ENCODE measurements around the gene ABHD12. TPM values are rescaled to one million over a fixed set of nuclear protein-coding genes. Genes with fewer than 3 reads are reported as not detected.
A peak's percentile ranks its signal among the peaks of the same experiment; 100 is the strongest.

The ABHD12 gene
- total and polyA plus RNA-seq, 8 donors: 39.7 to 57.8 (median 47.4) TPM

- ATAC-seq: no peak
- Histone ChIP-seq H3K4me1 (peaks cover 0 to 20% of the 10 kb centered on the region in 2 donors), H3K27me3 (no peaks in the 10 kb centered on the region), H3K9me3 (no peaks in the 10 kb centered on the region), H3K4me3 (peak overlapping the region; percentile 65 to 86), H3K36me3 (peaks cover 0 to 3% of the 10 kb centered on the region in 2 donors), H3K27ac (peak overlapping the region; percentile 74 to 83)
- DNase-seq: peak in 2 of 4 donors; percentile 18 to 41
- TF ChIP-seq, protein P1, sequence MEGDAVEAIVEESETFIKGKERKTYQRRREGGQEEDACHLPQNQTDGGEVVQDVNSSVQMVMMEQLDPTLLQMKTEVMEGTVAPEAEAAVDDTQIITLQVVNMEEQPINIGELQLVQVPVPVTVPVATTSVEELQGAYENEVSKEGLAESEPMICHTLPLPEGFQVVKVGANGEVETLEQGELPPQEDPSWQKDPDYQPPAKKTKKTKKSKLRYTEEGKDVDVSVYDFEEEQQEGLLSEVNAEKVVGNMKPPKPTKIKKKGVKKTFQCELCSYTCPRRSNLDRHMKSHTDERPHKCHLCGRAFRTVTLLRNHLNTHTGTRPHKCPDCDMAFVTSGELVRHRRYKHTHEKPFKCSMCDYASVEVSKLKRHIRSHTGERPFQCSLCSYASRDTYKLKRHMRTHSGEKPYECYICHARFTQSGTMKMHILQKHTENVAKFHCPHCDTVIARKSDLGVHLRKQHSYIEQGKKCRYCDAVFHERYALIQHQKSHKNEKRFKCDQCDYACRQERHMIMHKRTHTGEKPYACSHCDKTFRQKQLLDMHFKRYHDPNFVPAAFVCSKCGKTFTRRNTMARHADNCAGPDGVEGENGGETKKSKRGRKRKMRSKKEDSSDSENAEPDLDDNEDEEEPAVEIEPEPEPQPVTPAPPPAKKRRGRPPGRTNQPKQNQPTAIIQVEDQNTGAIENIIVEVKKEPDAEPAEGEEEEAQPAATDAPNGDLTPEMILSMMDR (IDR thresholded peaks at IDR 0.05): no peak
- intact Hi-C loops (cut with DNase I): no loop called here
Observed at GRCh38 chr20:25389401-25389857, 1.2 kb downstream of the ABHD12 start.

DNA sequence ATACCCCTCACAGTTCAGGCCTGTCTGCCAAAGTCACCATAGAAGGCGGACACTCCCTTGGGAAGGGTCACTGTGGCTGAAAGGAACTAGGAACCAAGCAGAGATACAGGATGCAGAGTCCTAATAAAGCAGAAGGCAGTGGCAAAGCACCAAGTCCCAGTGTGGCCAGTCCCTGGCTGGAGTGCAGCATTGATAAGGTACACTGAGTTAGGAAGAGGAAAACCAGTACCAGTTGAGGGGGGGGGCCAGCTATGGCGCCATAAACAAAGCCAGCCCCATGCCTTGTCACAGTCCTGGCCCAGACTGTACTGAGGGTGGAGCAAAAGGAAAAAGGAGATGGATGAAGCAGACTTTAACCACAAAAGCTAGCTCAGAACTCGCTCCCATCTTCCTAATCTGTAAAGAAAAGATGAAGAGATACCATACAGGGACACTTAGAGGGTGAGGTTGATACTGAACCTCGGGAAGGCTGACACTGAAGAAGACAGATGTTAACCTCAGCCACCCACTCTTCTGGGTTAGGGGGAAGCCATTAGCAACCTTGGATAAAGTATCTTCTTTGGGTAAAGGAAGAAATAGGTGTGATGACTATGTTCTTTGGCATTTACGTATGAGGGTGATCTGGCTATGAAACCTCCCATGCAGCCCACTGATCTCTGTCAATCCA, 7.8 kb downstream of the ABHD12 start:
- DNase-seq (no peak), ATAC-seq (no peak)
- H3K4me3 ChIP-seq: no peak overlapping the region
- TF ChIP-seq, protein P1 (IDR thresholded peaks at IDR 0.05): no peak
- no peaks in the 10 kb centered on the region for H3K4me1 ChIP-seq
- no peaks in the 10 kb centered on the region for H3K27me3 ChIP-seq
- intact Hi-C loops (cut with DNase I): no loop called here
- H3K36me3 ChIP-seq: peaks cover 0 to 5% of the 10 kb centered on the region in 2 donors
- H3K9me3 ChIP-seq: no peaks in the 10 kb centered on the region
- no peak overlapping the region for H3K27ac ChIP-seq

- H3K36me3 ChIP-seq: peaks cover 0 to 5% of the 10 kb centered on the region in 2 donors
- H3K27me3 ChIP-seq: no peaks in the 10 kb centered on the region
- H3K9me3 ChIP-seq: no peaks in the 10 kb centered on the region
- no peak overlapping the region for H3K4me3 ChIP-seq
- intact Hi-C loops (cut with DNase I): no loop called here
- TF ChIP-seq, protein P1 (IDR thresholded peaks at IDR 0.05): no peak
- no peak overlapping the region for H3K27ac ChIP-seq
- DNase-seq (no peak), ATAC-seq (no peak)
- H3K4me1 ChIP-seq: no peaks in the 10 kb centered on the region
Observed at GRCh38 chr20:25380945-25381614, 9.6 kb downstream of the ABHD12 start.

DNA sequence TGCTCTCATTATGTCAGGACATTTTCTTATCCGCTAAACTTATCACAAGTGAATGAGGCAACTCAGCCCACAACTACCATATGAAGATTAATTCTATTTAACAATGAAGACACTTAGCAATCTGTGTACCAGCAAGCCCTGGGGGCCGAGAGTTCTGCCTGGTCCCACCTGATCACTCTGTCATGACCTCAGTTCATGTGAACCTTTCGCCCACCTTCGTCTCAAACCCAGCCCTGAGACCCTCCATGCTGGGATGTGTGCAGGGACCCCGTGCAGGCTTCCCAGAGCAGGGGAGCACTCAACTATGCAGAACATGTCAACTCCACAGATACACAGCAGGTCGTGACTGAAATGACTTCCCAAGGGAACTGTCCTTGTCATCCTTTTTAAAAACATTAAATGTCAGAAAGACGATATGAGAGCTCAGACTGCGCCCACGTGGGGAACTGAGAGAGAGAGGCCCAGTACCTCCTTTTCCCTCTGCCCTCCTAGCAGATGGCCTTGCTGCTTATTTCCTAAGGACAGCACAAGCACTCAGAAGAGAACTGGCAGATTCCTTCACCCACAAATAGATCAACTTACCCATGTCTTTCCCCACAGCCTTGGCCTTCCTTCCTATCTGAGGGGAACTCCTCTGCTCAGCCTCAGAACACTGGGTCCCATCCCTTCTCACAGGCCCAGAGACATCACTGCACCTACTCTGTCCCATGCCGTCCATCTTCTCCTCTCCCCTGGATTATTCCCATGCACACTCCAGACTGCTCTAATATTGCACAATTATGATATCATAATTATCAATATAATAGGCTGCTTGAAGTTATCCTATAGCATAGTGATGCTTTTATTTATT, 11.5 kb downstream of the ABHD12 start:
- Histone ChIP-seq H3K9me3 (no peaks in the 10 kb centered on the region), H3K36me3 (peaks cover 0 to 5% of the 10 kb centered on the region in 2 donors), H3K27ac (no peak overlapping the region), H3K27me3 (no peaks in the 10 kb centered on the region), H3K4me3 (no peak overlapping the region), H3K4me1 (no peaks in the 10 kb centered on the region)
- DNase-seq: no peak
- ATAC-seq: no peak
- intact Hi-C loops (cut with DNase I): no loop called here
- TF ChIP-seq, protein P1 (IDR thresholded peaks at IDR 0.05): no peak

All from left lung (tissue), 10 donors.